HG03108 (cell line): ENCODE data around the gene OPRL1.
"Not testable (repeated sequence)": the region's sequence is repeated elsewhere in the genome, so short reads cannot be mapped to it uniquely, and the experiment has no call there.

Experiments used
- ATAC-seq: cut with Tn5 transposase; IDR thresholded peaks from one replicate; pipeline ENCODE4 v1.9.1; 2021; ENCODE audit warnings: moderate library complexity; ENCODE audit not compliant: unreplicated experiment

Gene OPRL1

GRCh38 chr20:64083378-64083803, 3.5 kb downstream of the OPRL1 start:
- no peak for ATAC-seq

- no peak for ATAC-seq
These were observed 4.2 kb downstream of the OPRL1 start, which contains the start of gene LKAAEAR1 for GRCh38 chr20:64083804-64084684. LKAAEAR1 (minus strand) TSS chr20:64084398; CDS start chr20:64084219, 179 bp downstream.

GRCh38 chr20:64084685-64085152, 4.8 kb downstream of the OPRL1 start:
- no peak for ATAC-seq

- ATAC-seq = no peak
These were observed 6.9 kb downstream of the OPRL1 start for GRCh38 chr20:64086801-64087200.

GRCh38 chr20:64087226-64087825, 7.4 kb downstream of the OPRL1 start:
- not testable (repeated sequence) for ATAC-seq

GRCh38 chr20:64088586-64088985, 8.7 kb downstream of the OPRL1 start:
- not testable (repeated sequence) for ATAC-seq

GRCh38 chr20:64090165-64090564, 10.3 kb downstream of the OPRL1 start:
- no peak for ATAC-seq

- ATAC-seq = no peak
These were observed 11.5 kb downstream of the OPRL1 start for GRCh38 chr20:64091340-64091739.

- no peak for ATAC-seq
These were observed 11.9 kb downstream of the OPRL1 start for GRCh38 chr20:64091770-64092169.

- ATAC-seq = no peak
These were observed 12.6 kb downstream of the OPRL1 start for GRCh38 chr20:64092258-64093012.

GRCh38 chr20:64093013-64093503, 13.2 kb downstream of the OPRL1 start:
- no peak for ATAC-seq

- no peak for ATAC-seq
These were observed 15.6 kb downstream of the OPRL1 start for GRCh38 chr20:64095455-64095854.

GRCh38 chr20:64095927-64096326, 16.0 kb downstream of the OPRL1 start:
- no peak for ATAC-seq

- ATAC-seq = no peak
These were observed 16.7 kb downstream of the OPRL1 start for GRCh38 chr20:64096535-64096934.

- no peak for ATAC-seq
These were observed 18.7 kb downstream of the OPRL1 start for GRCh38 chr20:64098471-64099013.

- ATAC-seq = no peak
These were observed 19.4 kb downstream of the OPRL1 start for GRCh38 chr20:64099086-64099786.

GRCh38 chr20:64099880-64100565, 20.1 kb downstream of the OPRL1 start:
- no peak for ATAC-seq

- ATAC-seq = no peak
These were observed 20.6 kb downstream of the OPRL1 start for GRCh38 chr20:64100566-64100888.

GRCh38 chr20:64100946-64101688, 21.2 kb downstream of the OPRL1 start:
- ATAC-seq = no peak
